ENCODE results near the gene KAT8.
A peak's percentile ranks its signal among the peaks of the same experiment; 100 is the strongest.
"Not testable (repeated sequence)": the region's sequence is repeated elsewhere in the genome, so short reads cannot be mapped to it uniquely, and the experiment has no call there.

Gene KAT8

GRCh38 chr16:31083981-31084380 lies 33.5 kb upstream of the KAT8 start:
- DNase-seq (ENCODE audit: low read depth in 2 of 2): no peak

GRCh38 chr16:31084584-31085302 lies 32.7 kb upstream of the KAT8 start:
- no peak for DNase-seq (ENCODE audit: low read depth in 2 of 2)

- no peak for DNase-seq (ENCODE audit: low read depth in 2 of 2)
Observed at GRCh38 chr16:31085411-31085810, 32.1 kb upstream of the KAT8 start.

GRCh38 chr16:31085873-31086628 lies 31.4 kb upstream of the KAT8 start:
- DNase-seq (ENCODE audit: low read depth in 2 of 2): no peak

GRCh38 chr16:31086629-31086906 lies 30.9 kb upstream of the KAT8 start:
- no peak for DNase-seq (ENCODE audit: low read depth in 2 of 2)

- DNase-seq (ENCODE audit: low read depth in 2 of 2): no peak
Observed at GRCh38 chr16:31087481-31087880, 30.0 kb upstream of the KAT8 start.

GRCh38 chr16:31087971-31088370 lies 29.5 kb upstream of the KAT8 start:
- no peak for DNase-seq (ENCODE audit: low read depth in 2 of 2)

- DNase-seq (ENCODE audit: low read depth in 2 of 2): no peak
Observed at GRCh38 chr16:31088459-31089183, 28.8 kb upstream of the KAT8 start, which contains the start of gene PRSS53. TSS of gene PRSS53 (minus strand) at chr16:31088943. CDS start at chr16:31088809, 134 bp downstream.

GRCh38 chr16:31089199-31089598 lies 28.3 kb upstream of the KAT8 start:
- no peak for DNase-seq (ENCODE audit: low read depth in 2 of 2)

GRCh38 chr16:31090540-31090939 lies 26.9 kb upstream of the KAT8 start:
- DNase-seq (ENCODE audit: low read depth in 2 of 2): no peak

- no peak for DNase-seq (ENCODE audit: low read depth in 2 of 2)
Observed at GRCh38 chr16:31092330-31092729, 25.1 kb upstream of the KAT8 start.

GRCh38 chr16:31093132-31093703 lies 24.2 kb upstream of the KAT8 start:
- no peak for DNase-seq (ENCODE audit: low read depth in 2 of 2)

GRCh38 chr16:31094088-31094423 lies 23.4 kb upstream of the KAT8 start:
- no peak for DNase-seq (ENCODE audit: low read depth in 2 of 2)

- peak; percentile 85 to 87 for DNase-seq (ENCODE audit: low read depth in 2 of 2)
Observed at GRCh38 chr16:31094424-31095120, 22.9 kb upstream of the KAT8 start, which contains the start of gene VKORC1. TSS of gene VKORC1 (minus strand) at chr16:31094797. CDS start at chr16:31094729, 68 bp downstream.

- DNase-seq (ENCODE audit: low read depth in 2 of 2): no peak
Observed at GRCh38 chr16:31099860-31100638, 17.4 kb upstream of the KAT8 start.

- not testable (repeated sequence) for DNase-seq (ENCODE audit: low read depth in 2 of 2)
Observed at GRCh38 chr16:31100876-31101641, 16.4 kb upstream of the KAT8 start.

- DNase-seq (ENCODE audit: low read depth in 2 of 2): peak; percentile 76 to 80
Observed at GRCh38 chr16:31105677-31106213, 11.7 kb upstream of the KAT8 start.

- DNase-seq (ENCODE audit: low read depth in 2 of 2): no peak
Observed at GRCh38 chr16:31106509-31107464, 10.7 kb upstream of the KAT8 start.

GRCh38 chr16:31107465-31107867 lies 10.0 kb upstream of the KAT8 start:
- DNase-seq (ENCODE audit: low read depth in 2 of 2): peak; percentile 25 to 40
